Tibial artery (tissue), 4 donors: ENCODE measurements around the gene CEP290.

Source experiments
- DNase-seq, 2 donors: peaks; one replicate each; pipeline ENCODE4 v3.0.0-alpha.2; 2019
- H3K27ac ChIP-seq, 2 donors: fragments of 200-600 bp; sonication (generic) in 1 of 2; 1 replicate in 1 of 2; 2 replicates in 1 of 2; pipeline ENCODE4 v1.5.1; 2018 to 2019; ENCODE audit warnings: mild to moderate bottlenecking in 1 of 2
- H3K27me3 ChIP-seq, 2 donors: fragments of 200-600 bp; sonication (generic) in 1 of 2; one replicate each; pipeline versions ENCODE4 v1.5.1 to v1.6.0; 2016 to 2019
- H3K36me3 ChIP-seq, 3 donors: fragments of 200-600 bp; sonication (generic) in 2 of 3; one replicate each; pipeline ENCODE4 v1.5.1; 2016 to 2019; ENCODE audit warnings: mild to moderate bottlenecking in 2 of 3
- H3K4me1 ChIP-seq, 4 donors: fragments of 200-600 bp; sonication (generic) in 2 of 4; 1 replicate in 3 of 4; 2 replicates in 1 of 4; pipeline ENCODE4 v1.5.1; 2016 to 2019
- H3K4me3 ChIP-seq, 2 donors: fragments of 200-600 bp; sonication (generic) in 1 of 2; 1 replicate in 1 of 2; 2 replicates in 1 of 2; pipeline ENCODE4 v1.5.1; 2018 to 2019; ENCODE audit warnings: mild to moderate bottlenecking in 2 of 2
- H3K9me3 ChIP-seq, 3 donors: fragments of 200-600 bp; sonication (generic) in 1 of 3; one replicate each; pipeline ENCODE4 v1.5.1; 2016 to 2019
- CTCF ChIP-seq, 2 experiments: fragments of 200-600 bp in 1 of 2; fragments of 450-650 bp in 1 of 2; IDR thresholded peaks; one replicate each; pipeline ENCODE4 v1.5.1; 2017 to 2019; ENCODE audit warnings: antibody characterized with exemption in 2 of 2, mild to moderate bottlenecking in 1 of 2, moderate library complexity in 1 of 2
- intact Hi-C: fragments of 100-400 bp; cut with DNase I; formaldehyde crosslinking; loops from one replicate; pipeline ENCODE4 v1.15.0; 2023; ENCODE audit warnings: low total_unique reads

CEP290 gene

DNA sequence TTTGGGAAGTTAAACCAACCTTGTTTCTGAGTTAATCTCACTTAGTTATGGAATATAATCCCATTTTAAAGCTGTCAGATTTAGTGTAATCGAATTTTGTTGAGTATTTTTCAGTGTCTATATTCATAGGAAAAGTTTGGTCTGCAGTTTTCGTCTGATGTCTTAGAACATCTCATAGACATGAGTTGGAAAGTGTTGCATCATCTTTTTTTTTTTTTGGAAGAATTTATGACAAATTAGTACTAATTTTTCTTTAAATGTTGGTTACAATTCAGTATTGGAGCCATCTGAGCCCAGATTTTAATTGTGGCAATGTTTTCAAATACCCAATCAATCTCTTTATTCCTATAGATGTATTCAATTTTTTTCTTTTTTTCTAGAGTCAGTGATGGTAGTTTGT lies 140.6 kb downstream of the CEP290 start:
- Histone ChIP-seq H3K4me1 (no peaks in the 10 kb centered on the region), H3K27ac (no peak overlapping the region), H3K9me3 (no peaks in the 10 kb centered on the region), H3K36me3 (no peaks in the 10 kb centered on the region), H3K4me3 (no peak overlapping the region), H3K27me3 (no peaks in the 10 kb centered on the region)
- intact Hi-C loops = no loop called here
- DNase-seq = no peak
- no peak for TF ChIP-seq CTCF (IDR thresholded peaks at IDR 0.05)
